ENCODE data around the gene MUC5B.

Gene MUC5B

GRCh38 chr11:1269957-1270356 is 47.1 kb downstream of the MUC5B start:
- TF ChIP-seq GATA3 (IDR thresholded peaks at IDR 0.05; ENCODE audit: low read depth, low read length): no peak
- no peak for TF ChIP-seq GATA2 (IDR thresholded peaks at IDR 0.05; ENCODE audit: low read depth, low read length)

DNA sequence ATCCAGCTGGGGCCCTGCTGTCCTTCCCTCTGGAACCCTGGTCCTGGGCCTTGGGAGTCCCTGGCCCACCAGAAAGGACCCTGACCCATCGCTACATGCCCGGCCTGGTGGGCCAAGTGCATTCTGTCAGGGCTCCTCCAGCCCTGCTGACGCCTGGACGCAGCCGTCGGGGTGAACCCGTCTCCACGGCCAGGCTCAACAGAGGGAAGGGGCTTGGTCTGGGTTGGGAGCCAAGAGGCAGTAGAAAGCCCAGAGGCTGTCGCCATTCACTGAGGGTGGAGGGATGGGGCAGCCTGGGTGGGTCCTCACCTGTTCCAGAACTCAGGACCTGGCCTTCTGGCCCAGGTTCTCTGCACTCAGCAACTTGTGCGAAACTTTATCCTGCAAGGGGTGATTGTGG is 47.6 kb downstream of the MUC5B start:
- TF ChIP-seq GATA2 (IDR thresholded peaks at IDR 0.05; ENCODE audit: low read depth, low read length) (no peak), GATA3 (IDR thresholded peaks at IDR 0.05; ENCODE audit: low read depth, low read length) (no peak)

DNA sequence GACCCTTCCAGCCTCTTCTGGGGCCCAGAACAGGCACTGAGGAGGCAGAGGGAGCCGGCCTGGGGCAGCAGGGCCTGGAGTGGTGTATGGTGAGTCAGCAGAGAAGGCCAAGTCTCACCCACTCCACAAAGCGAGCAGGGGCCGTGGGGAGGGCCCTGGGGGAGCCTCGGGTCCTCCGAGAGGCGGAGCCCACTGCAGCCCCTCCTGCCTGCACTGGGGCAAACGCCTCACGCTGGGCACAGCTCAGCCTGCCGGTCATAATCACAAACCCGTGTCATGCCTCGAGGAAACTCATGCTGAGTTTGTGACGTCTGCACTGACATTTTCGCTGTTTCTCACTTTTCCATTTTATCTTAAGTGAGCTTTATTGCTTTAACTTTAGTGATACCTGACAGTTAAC is 48.1 kb downstream of the MUC5B start:
- TF ChIP-seq GATA2 (IDR thresholded peaks at IDR 0.05; ENCODE audit: low read depth, low read length): no peak
- TF ChIP-seq GATA3 (IDR thresholded peaks at IDR 0.05; ENCODE audit: low read depth, low read length): no peak

DNA sequence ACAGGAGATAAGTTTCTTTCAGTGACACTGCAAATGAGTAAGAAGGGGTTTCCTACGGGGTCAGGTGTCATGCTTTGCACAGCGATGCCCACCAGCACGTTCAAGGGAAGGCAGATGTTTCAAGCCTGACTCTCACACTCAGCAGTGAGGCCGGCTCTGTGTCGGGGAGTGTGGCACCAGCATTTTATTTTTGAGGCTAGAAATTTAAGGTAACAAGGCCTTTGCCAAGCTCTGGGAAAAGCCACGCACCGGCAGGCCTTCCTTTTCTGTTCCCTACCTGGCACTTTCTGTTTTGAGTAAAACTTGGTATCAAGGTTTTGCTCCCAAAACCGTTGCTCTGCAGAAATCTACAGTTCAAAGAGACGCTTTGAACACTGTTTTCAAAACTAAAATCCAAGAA is 48.5 kb downstream of the MUC5B start:
- TF ChIP-seq GATA3 (IDR thresholded peaks at IDR 0.05; ENCODE audit: low read depth, low read length) (no peak), GATA2 (IDR thresholded peaks at IDR 0.05; ENCODE audit: low read depth, low read length) (no peak)

GRCh38 chr11:1271927-1272326 is 49.1 kb downstream of the MUC5B start:
- TF ChIP-seq GATA3 (IDR thresholded peaks at IDR 0.05; ENCODE audit: low read depth, low read length) (no peak), GATA2 (IDR thresholded peaks at IDR 0.05; ENCODE audit: low read depth, low read length) (no peak)

GRCh38 chr11:1272531-1272930 is 49.7 kb downstream of the MUC5B start:
- TF ChIP-seq GATA2 (IDR thresholded peaks at IDR 0.05; ENCODE audit: low read depth, low read length): no peak
- TF ChIP-seq GATA3 (IDR thresholded peaks at IDR 0.05; ENCODE audit: low read depth, low read length): no peak

DNA sequence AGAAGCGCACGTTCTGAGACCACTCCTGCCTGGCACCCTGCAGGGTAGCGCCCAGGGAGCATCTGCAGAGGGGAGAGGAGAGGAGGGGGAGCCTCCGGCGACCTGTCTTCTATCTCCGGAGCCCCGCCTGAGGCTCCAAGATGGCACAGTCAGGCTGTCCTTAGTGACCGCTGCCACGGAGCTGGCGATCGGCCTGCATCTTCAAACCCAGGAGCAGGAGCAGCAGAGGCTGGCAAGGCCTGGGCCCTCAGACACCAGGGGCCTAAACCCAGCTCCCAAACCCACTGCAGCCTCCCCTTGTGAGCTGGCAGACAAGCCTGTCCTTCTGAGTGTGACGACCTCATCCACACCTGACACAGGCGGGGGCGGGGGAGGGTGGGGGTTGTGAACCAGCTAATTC is 51.6 kb downstream of the MUC5B start:
- TF ChIP-seq GATA2 (IDR thresholded peaks at IDR 0.05; ENCODE audit: low read depth, low read length) (no peak), GATA3 (IDR thresholded peaks at IDR 0.05; ENCODE audit: low read depth, low read length) (no peak)

- TF ChIP-seq GATA3 (IDR thresholded peaks at IDR 0.05; ENCODE audit: low read depth, low read length) (no peak), GATA2 (IDR thresholded peaks at IDR 0.05; ENCODE audit: low read depth, low read length) (no peak)
Observed at GRCh38 chr11:1275021-1275420, 52.2 kb downstream of the MUC5B start.

- TF ChIP-seq GATA3 (IDR thresholded peaks at IDR 0.05; ENCODE audit: low read depth, low read length) (no peak), GATA2 (IDR thresholded peaks at IDR 0.05; ENCODE audit: low read depth, low read length) (no peak)
Observed at GRCh38 chr11:1276041-1276790, 53.4 kb downstream of the MUC5B start.

GRCh38 chr11:1276866-1277615 is 54.2 kb downstream of the MUC5B start:
- TF ChIP-seq GATA3 (IDR thresholded peaks at IDR 0.05; ENCODE audit: low read depth, low read length) (no peak), GATA2 (IDR thresholded peaks at IDR 0.05; ENCODE audit: low read depth, low read length) (no peak)

DNA sequence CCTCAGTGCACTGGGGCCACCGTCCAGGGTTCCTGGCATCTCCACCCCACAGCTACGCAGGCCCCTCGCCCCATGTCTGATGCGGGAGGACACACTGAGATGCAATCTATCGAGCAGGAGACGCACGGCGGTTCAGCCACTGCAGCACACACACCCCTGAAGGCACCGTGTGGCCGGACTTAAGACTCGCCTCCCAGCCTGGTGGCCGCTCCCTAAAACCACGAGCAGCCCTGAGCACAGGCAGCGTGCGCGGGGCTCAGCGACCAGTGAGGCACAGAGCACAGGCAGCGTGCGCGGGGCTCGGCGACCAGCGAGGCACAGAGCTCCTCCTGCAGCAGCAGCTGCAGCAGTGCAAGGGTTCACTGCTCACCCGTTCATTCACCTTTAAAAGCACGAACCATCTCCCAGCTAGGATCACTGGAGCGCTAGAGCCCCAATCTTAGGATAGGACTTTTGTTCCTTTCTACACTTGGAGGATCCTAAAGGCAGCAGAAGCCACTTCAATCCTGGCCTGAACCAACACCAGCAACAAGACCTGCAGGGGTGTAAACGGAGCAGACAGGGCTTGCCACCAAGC is 55.2 kb downstream of the MUC5B start:
- no peak for TF ChIP-seq GATA3 (IDR thresholded peaks at IDR 0.05; ENCODE audit: low read depth, low read length)
- no peak for TF ChIP-seq GATA2 (IDR thresholded peaks at IDR 0.05; ENCODE audit: low read depth, low read length)

- no peak for TF ChIP-seq GATA3 (IDR thresholded peaks at IDR 0.05; ENCODE audit: low read depth, low read length)
- TF ChIP-seq GATA2 (IDR thresholded peaks at IDR 0.05; ENCODE audit: low read depth, low read length): no peak
Observed at GRCh38 chr11:1278766-1279673, 56.2 kb downstream of the MUC5B start.

- no peak for TF ChIP-seq GATA2 (IDR thresholded peaks at IDR 0.05; ENCODE audit: low read depth, low read length)
- TF ChIP-seq GATA3 (IDR thresholded peaks at IDR 0.05; ENCODE audit: low read depth, low read length): no peak
Observed at GRCh38 chr11:1279674-1280055, 56.8 kb downstream of the MUC5B start.
